DND-41 (cell line): ENCODE data around the gene IQSEC1.

Experiments
- EZH2 ChIP-seq: IDR thresholded peaks from 3 replicates; pipeline ENCODE4 v1.6.1; 2012; ENCODE audit warnings: borderline replicate concordance, low read depth, mild to moderate bottlenecking, moderate library complexity, low read length, inconsistent platforms; ENCODE audit not compliant: severe bottlenecking
- TF ChIP-seq, protein P1 (sequence below): IDR thresholded peaks from 2 replicates; pipeline ENCODE4 v1.5.1; 2012; ENCODE audit warnings: borderline replicate concordance, low read length, moderate library complexity, mild to moderate bottlenecking; ENCODE audit not compliant: poor library complexity, severe bottlenecking; ENCODE audit errors: extremely low read depth

- TF ChIP-seq, protein P1, sequence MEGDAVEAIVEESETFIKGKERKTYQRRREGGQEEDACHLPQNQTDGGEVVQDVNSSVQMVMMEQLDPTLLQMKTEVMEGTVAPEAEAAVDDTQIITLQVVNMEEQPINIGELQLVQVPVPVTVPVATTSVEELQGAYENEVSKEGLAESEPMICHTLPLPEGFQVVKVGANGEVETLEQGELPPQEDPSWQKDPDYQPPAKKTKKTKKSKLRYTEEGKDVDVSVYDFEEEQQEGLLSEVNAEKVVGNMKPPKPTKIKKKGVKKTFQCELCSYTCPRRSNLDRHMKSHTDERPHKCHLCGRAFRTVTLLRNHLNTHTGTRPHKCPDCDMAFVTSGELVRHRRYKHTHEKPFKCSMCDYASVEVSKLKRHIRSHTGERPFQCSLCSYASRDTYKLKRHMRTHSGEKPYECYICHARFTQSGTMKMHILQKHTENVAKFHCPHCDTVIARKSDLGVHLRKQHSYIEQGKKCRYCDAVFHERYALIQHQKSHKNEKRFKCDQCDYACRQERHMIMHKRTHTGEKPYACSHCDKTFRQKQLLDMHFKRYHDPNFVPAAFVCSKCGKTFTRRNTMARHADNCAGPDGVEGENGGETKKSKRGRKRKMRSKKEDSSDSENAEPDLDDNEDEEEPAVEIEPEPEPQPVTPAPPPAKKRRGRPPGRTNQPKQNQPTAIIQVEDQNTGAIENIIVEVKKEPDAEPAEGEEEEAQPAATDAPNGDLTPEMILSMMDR = no peak
- TF ChIP-seq EZH2 = no peak
These were observed 128.8 kb downstream of the IQSEC1 start for GRCh38 chr3:12944413-12944812.
